ENCODE measurements around the gene SCYL3.
"Not testable (repeated sequence)": the region's sequence is repeated elsewhere in the genome, so short reads cannot be mapped to it uniquely, and the experiment has no call there.

Gene SCYL3

GRCh38 chr1:169835647-169836046, 58.0 kb downstream of the SCYL3 start:
- Histone ChIP-seq H3K27me3 (ENCODE audit: insufficient read depth, low read length) (no peaks in the 10 kb centered on the region), H3K9me3 (ENCODE audit: insufficient read depth, low read depth, low read length) (peaks cover 8% of the 10 kb centered on the region), H3K4me3 (ENCODE audit: low read length) (no peak overlapping the region), H3K9ac (ENCODE audit: low read depth, low read length) (no peak overlapping the region), H3K4me1 (ENCODE audit: insufficient read depth, low read length) (no peaks in the 10 kb centered on the region), H3K27ac (ENCODE audit: low read length) (no peak overlapping the region), H3K36me3 (ENCODE audit: insufficient read depth, low read depth, low read length) (peaks cover 71% of the 10 kb centered on the region)

- no peaks in the 10 kb centered on the region for H3K4me1 ChIP-seq (ENCODE audit: insufficient read depth, low read length)
- H3K4me3 ChIP-seq (ENCODE audit: low read length) = no peak overlapping the region
- no peak overlapping the region for H3K27ac ChIP-seq (ENCODE audit: low read length)
- H3K27me3 ChIP-seq (ENCODE audit: insufficient read depth, low read length) = no peaks in the 10 kb centered on the region
- no peak overlapping the region for H3K9ac ChIP-seq (ENCODE audit: low read depth, low read length)
- H3K9me3 ChIP-seq (ENCODE audit: insufficient read depth, low read depth, low read length) = peaks cover 8% of the 10 kb centered on the region
- peaks cover 79% of the 10 kb centered on the region for H3K36me3 ChIP-seq (ENCODE audit: insufficient read depth, low read depth, low read length)
Measured at GRCh38 chr1:169834869-169835268, 58.8 kb downstream of the SCYL3 start.

- Histone ChIP-seq H3K27me3 (ENCODE audit: insufficient read depth, low read length) (no peaks in the 10 kb centered on the region), H3K9me3 (ENCODE audit: insufficient read depth, low read depth, low read length) (no peaks in the 10 kb centered on the region), H3K36me3 (ENCODE audit: insufficient read depth, low read depth, low read length) (peaks cover 82% of the 10 kb centered on the region), H3K4me1 (ENCODE audit: insufficient read depth, low read length) (no peaks in the 10 kb centered on the region), H3K27ac (ENCODE audit: low read length) (no peak overlapping the region), H3K4me3 (ENCODE audit: low read length) (no peak overlapping the region), H3K9ac (ENCODE audit: low read depth, low read length) (no peak overlapping the region)
Measured at GRCh38 chr1:169833179-169833901, 60.4 kb downstream of the SCYL3 start.

GRCh38 chr1:169829671-169830070, 64.0 kb downstream of the SCYL3 start:
- Histone ChIP-seq H3K4me3 (ENCODE audit: low read length) (no peak overlapping the region), H3K27me3 (ENCODE audit: insufficient read depth, low read length) (no peaks in the 10 kb centered on the region), H3K9me3 (ENCODE audit: insufficient read depth, low read depth, low read length) (no peaks in the 10 kb centered on the region), H3K9ac (ENCODE audit: low read depth, low read length) (no peak overlapping the region), H3K36me3 (ENCODE audit: insufficient read depth, low read depth, low read length) (peaks cover 94% of the 10 kb centered on the region), H3K27ac (ENCODE audit: low read length) (no peak overlapping the region), H3K4me1 (ENCODE audit: insufficient read depth, low read length) (no peaks in the 10 kb centered on the region)

GRCh38 chr1:169824153-169824552, 69.5 kb downstream of the SCYL3 start:
- H3K27ac ChIP-seq (ENCODE audit: low read length) = no peak overlapping the region
- H3K9ac ChIP-seq (ENCODE audit: low read depth, low read length) = no peak overlapping the region
- no peaks in the 10 kb centered on the region for H3K27me3 ChIP-seq (ENCODE audit: insufficient read depth, low read length)
- no peak overlapping the region for H3K4me3 ChIP-seq (ENCODE audit: low read length)
- no peaks in the 10 kb centered on the region for H3K4me1 ChIP-seq (ENCODE audit: insufficient read depth, low read length)
- H3K36me3 ChIP-seq (ENCODE audit: insufficient read depth, low read depth, low read length) = peaks cover 82% of the 10 kb centered on the region
- H3K9me3 ChIP-seq (ENCODE audit: insufficient read depth, low read depth, low read length) = peaks cover 2% of the 10 kb centered on the region; the same call in 1 of the 2 replicates

GRCh38 chr1:169821500-169821899, 72.2 kb downstream of the SCYL3 start:
- Histone ChIP-seq H3K36me3 (ENCODE audit: insufficient read depth, low read depth, low read length) (peaks cover 72% of the 10 kb centered on the region), H3K9me3 (ENCODE audit: insufficient read depth, low read depth, low read length) (peaks cover 7% of the 10 kb centered on the region; the same call in 1 of the 2 replicates), H3K9ac (ENCODE audit: low read depth, low read length) (no peak overlapping the region), H3K4me1 (ENCODE audit: insufficient read depth, low read length) (no peaks in the 10 kb centered on the region), H3K27me3 (ENCODE audit: insufficient read depth, low read length) (no peaks in the 10 kb centered on the region), H3K27ac (ENCODE audit: low read length) (no peak overlapping the region), H3K4me3 (ENCODE audit: low read length) (no peak overlapping the region)

- Histone ChIP-seq H3K36me3 (ENCODE audit: insufficient read depth, low read depth, low read length) (peaks cover 60% of the 10 kb centered on the region), H3K4me1 (ENCODE audit: insufficient read depth, low read length) (no peaks in the 10 kb centered on the region), H3K27ac (ENCODE audit: low read length) (no peak overlapping the region)
Measured at GRCh38 chr1:169816617-169817016, 77.1 kb downstream of the SCYL3 start.

GRCh38 chr1:169814265-169814664, 79.4 kb downstream of the SCYL3 start:
- no peak overlapping the region for H3K4me3 ChIP-seq (ENCODE audit: low read length)
- no peaks in the 10 kb centered on the region for H3K27me3 ChIP-seq (ENCODE audit: insufficient read depth, low read length)
- H3K36me3 ChIP-seq (ENCODE audit: insufficient read depth, low read depth, low read length) = peaks cover 56% of the 10 kb centered on the region
- no peak overlapping the region for H3K9ac ChIP-seq (ENCODE audit: low read depth, low read length)
- peaks cover 7% of the 10 kb centered on the region; the same call in 1 of the 2 replicates for H3K9me3 ChIP-seq (ENCODE audit: insufficient read depth, low read depth, low read length)
- no peak overlapping the region for H3K27ac ChIP-seq (ENCODE audit: low read length)
- H3K4me1 ChIP-seq (ENCODE audit: insufficient read depth, low read length) = no peaks in the 10 kb centered on the region

More at GRCh38 chr1:169816617-169817016, 77.1 kb downstream of the SCYL3 start:
- Histone ChIP-seq H3K9me3 (ENCODE audit: insufficient read depth, low read depth, low read length) (peaks cover 7% of the 10 kb centered on the region; the same call in 1 of the 2 replicates), H3K4me3 (ENCODE audit: low read length) (no peak overlapping the region), H3K9ac (ENCODE audit: low read depth, low read length) (no peak overlapping the region), H3K27me3 (ENCODE audit: insufficient read depth, low read length) (no peaks in the 10 kb centered on the region)

- Histone ChIP-seq H3K27me3 (ENCODE audit: insufficient read depth, low read length) (no peaks in the 10 kb centered on the region), H3K36me3 (ENCODE audit: insufficient read depth, low read depth, low read length) (peaks cover 67% of the 10 kb centered on the region), H3K4me1 (ENCODE audit: insufficient read depth, low read length) (no peaks in the 10 kb centered on the region), H3K9me3 (ENCODE audit: insufficient read depth, low read depth, low read length) (no peaks in the 10 kb centered on the region; the same call in 1 of the 2 replicates), H3K9ac (ENCODE audit: low read depth, low read length) (no peak overlapping the region), H3K27ac (ENCODE audit: low read length) (no peak overlapping the region), H3K4me3 (ENCODE audit: low read length) (no peak overlapping the region)
Measured at GRCh38 chr1:169812131-169812530, 81.6 kb downstream of the SCYL3 start.

- not testable (repeated sequence) for H3K27me3 ChIP-seq (ENCODE audit: insufficient read depth, low read length); H3K27ac ChIP-seq (ENCODE audit: low read length); H3K4me1 ChIP-seq (ENCODE audit: insufficient read depth, low read length); H3K9me3 ChIP-seq (ENCODE audit: insufficient read depth, low read depth, low read length); H3K9ac ChIP-seq (ENCODE audit: low read depth, low read length); H3K4me3 ChIP-seq (ENCODE audit: low read length)
- H3K36me3 ChIP-seq (ENCODE audit: insufficient read depth, low read depth, low read length) = peaks cover 67% of the 10 kb centered on the region
Measured at GRCh38 chr1:169811418-169812035, 82.2 kb downstream of the SCYL3 start.

- no peak overlapping the region for H3K27ac ChIP-seq (ENCODE audit: low read length)
- peaks cover 78% of the 10 kb centered on the region for H3K36me3 ChIP-seq (ENCODE audit: insufficient read depth, low read depth, low read length)
- H3K9ac ChIP-seq (ENCODE audit: low read depth, low read length) = no peak overlapping the region
- H3K4me1 ChIP-seq (ENCODE audit: insufficient read depth, low read length) = no peaks in the 10 kb centered on the region
- no peak overlapping the region for H3K4me3 ChIP-seq (ENCODE audit: low read length)
- no peaks in the 10 kb centered on the region for H3K9me3 ChIP-seq (ENCODE audit: insufficient read depth, low read depth, low read length)
- no peaks in the 10 kb centered on the region for H3K27me3 ChIP-seq (ENCODE audit: insufficient read depth, low read length)
Measured at GRCh38 chr1:169809370-169810095, 84.2 kb downstream of the SCYL3 start.
